IPS DF 19.7 (cell line): ENCODE data around the gene ATP4A.

Experiments used
- DNase-seq: peaks from one replicate; pipeline ENCODE4 v3.0.0-alpha.2; 2013; ENCODE audit warnings: low read depth, low spot score

ATP4A gene

GRCh38 chr19:35549174-35549788, 14.2 kb downstream of the ATP4A start:
- DNase-seq, result no peak

- no peak for DNase-seq
These were observed 16.9 kb downstream of the ATP4A start for GRCh38 chr19:35546532-35546931.

- DNase-seq, result no peak
These were observed 17.5 kb downstream of the ATP4A start for GRCh38 chr19:35545855-35546381.

- no peak for DNase-seq
These were observed 18.2 kb downstream of the ATP4A start, which contains the start of gene TMEM147 for GRCh38 chr19:35545001-35545854. Gene TMEM147, plus strand, starts transcription at chr19:35545626. Its CDS starts 114 bp downstream, at chr19:35545740.

GRCh38 chr19:35544110-35544802, 19.2 kb downstream of the ATP4A start:
- DNase-seq, result no peak

- DNase-seq, result no peak
These were observed 20.0 kb downstream of the ATP4A start for GRCh38 chr19:35543280-35544109.

- DNase-seq, result no peak
These were observed 21.2 kb downstream of the ATP4A start for GRCh38 chr19:35542209-35542608.

- DNase-seq, result no peak
These were observed 23.0 kb downstream of the ATP4A start for GRCh38 chr19:35540356-35540927.

GRCh38 chr19:35539850-35540249, 23.6 kb downstream of the ATP4A start:
- no peak for DNase-seq

- DNase-seq, result no peak
These were observed 24.1 kb downstream of the ATP4A start for GRCh38 chr19:35539314-35539713.

- no peak for DNase-seq
These were observed 28.5 kb downstream of the ATP4A start for GRCh38 chr19:35534803-35535480.

- DNase-seq, result no peak
These were observed 29.6 kb downstream of the ATP4A start for GRCh38 chr19:35533822-35534392.

GRCh38 chr19:35533201-35533821, 30.1 kb downstream of the ATP4A start, which contains the start of gene GAPDHS:
Gene GAPDHS, plus strand, starts transcription at chr19:35533456. Its CDS starts 72 bp downstream, at chr19:35533528.
- DNase-seq, result no peak

- DNase-seq, result no peak
These were observed 32.2 kb downstream of the ATP4A start for GRCh38 chr19:35531291-35531690.

- DNase-seq, result no peak
These were observed 33.9 kb downstream of the ATP4A start for GRCh38 chr19:35529241-35530218.

GRCh38 chr19:35528218-35529038, 35.0 kb downstream of the ATP4A start, which contains the start of gene SBSN:
Gene SBSN, minus strand, starts transcription at chr19:35528311. Its CDS starts 30 bp downstream, at chr19:35528281.
- DNase-seq, result no peak

- DNase-seq, result no peak
These were observed 37.6 kb downstream of the ATP4A start for GRCh38 chr19:35525873-35526272.
